ENCODE results near the gene ACIN1. TPM values are rescaled to one million over a fixed set of nuclear protein-coding genes. Genes with fewer than 3 reads are reported as not detected.

The ACIN1 gene
- total RNA-seq, 1 donor from 2014 or later: 64.6 TPM

DNA sequence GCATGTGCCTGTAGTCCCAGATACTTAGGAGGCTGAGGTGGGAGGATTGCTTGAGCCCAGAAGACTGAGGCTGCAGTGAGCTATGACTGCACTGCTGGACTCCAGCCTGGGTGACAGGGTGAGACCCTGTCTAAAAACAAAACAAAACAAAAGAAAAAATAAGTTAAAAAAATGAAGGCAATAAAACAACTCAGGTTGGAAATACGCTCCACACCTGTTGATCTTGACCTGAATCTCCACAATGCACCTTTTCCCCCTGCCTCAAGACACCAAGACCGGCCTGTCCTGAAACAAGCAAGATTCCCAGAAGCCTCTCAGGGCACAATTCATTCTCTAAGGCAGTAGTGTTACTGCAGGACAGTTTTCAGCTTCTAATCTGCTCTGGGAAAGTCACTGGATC is 44.9 kb upstream of the ACIN1 start:
- TF ChIP-seq, protein P1, sequence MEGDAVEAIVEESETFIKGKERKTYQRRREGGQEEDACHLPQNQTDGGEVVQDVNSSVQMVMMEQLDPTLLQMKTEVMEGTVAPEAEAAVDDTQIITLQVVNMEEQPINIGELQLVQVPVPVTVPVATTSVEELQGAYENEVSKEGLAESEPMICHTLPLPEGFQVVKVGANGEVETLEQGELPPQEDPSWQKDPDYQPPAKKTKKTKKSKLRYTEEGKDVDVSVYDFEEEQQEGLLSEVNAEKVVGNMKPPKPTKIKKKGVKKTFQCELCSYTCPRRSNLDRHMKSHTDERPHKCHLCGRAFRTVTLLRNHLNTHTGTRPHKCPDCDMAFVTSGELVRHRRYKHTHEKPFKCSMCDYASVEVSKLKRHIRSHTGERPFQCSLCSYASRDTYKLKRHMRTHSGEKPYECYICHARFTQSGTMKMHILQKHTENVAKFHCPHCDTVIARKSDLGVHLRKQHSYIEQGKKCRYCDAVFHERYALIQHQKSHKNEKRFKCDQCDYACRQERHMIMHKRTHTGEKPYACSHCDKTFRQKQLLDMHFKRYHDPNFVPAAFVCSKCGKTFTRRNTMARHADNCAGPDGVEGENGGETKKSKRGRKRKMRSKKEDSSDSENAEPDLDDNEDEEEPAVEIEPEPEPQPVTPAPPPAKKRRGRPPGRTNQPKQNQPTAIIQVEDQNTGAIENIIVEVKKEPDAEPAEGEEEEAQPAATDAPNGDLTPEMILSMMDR (IDR thresholded peaks at IDR 0.05; ENCODE audit: borderline replicate concordance): no peak
- Histone ChIP-seq H3K36me3 (peaks cover 14% of the 10 kb centered on the region), H3K27ac (replicated peaks) (no peak overlapping the region), H3K4me3 (no peak overlapping the region), H3K27me3 (ENCODE audit: low read depth) (no peaks in the 10 kb centered on the region), H3K4me1 (peaks cover 44% of the 10 kb centered on the region), H3K9me3 (replicated peaks) (no peaks in the 10 kb centered on the region)
- no peak for DNase-seq
- intact Hi-C loops (cut with micrococcal nuclease): no loop called here

DNA sequence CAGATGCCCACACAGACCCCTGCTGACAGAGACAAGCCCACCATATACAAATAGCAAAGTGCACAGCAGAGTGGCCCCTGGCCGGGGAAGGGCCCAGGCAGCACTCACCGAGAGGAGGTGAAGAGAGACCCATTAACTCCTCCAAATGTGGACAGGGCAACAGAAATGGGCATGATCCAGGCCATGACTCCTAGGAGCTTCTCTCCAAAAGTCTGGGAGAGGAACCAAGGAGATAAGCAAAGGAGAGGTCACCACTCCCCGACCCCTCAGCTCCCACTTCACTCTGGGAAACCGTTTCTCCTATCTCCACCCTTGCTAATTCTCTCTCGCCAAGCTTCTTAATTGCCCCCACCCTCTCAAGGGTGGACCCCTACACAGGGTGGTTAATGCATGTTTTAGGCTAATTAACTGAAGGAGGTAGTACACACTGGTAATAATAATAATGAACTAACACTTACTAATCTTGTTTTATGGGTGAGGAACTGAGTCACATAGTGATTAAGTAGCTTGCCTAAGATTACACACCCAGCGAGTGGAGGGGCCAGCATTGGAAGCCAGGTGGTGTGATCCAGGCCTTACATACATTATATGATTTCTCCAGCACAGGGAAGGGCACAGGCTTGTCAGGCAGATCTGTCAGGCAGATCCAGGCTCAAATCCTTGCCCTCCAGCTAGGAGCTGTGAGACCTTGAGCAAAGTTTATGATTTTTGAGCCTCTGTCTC is 43.0 kb upstream of the ACIN1 start:
- Histone ChIP-seq H3K27ac (replicated peaks) (peak overlapping the region; percentile 42), H3K9me3 (replicated peaks) (no peaks in the 10 kb centered on the region), H3K36me3 (peaks cover 14% of the 10 kb centered on the region), H3K4me1 (peaks cover 27% of the 10 kb centered on the region), H3K4me3 (no peak overlapping the region), H3K27me3 (ENCODE audit: low read depth) (no peaks in the 10 kb centered on the region)
- TF ChIP-seq, protein P1 (IDR thresholded peaks at IDR 0.05; ENCODE audit: borderline replicate concordance): no peak
- intact Hi-C loops (cut with micrococcal nuclease): no loop called here
- DNase-seq: no peak

DNA sequence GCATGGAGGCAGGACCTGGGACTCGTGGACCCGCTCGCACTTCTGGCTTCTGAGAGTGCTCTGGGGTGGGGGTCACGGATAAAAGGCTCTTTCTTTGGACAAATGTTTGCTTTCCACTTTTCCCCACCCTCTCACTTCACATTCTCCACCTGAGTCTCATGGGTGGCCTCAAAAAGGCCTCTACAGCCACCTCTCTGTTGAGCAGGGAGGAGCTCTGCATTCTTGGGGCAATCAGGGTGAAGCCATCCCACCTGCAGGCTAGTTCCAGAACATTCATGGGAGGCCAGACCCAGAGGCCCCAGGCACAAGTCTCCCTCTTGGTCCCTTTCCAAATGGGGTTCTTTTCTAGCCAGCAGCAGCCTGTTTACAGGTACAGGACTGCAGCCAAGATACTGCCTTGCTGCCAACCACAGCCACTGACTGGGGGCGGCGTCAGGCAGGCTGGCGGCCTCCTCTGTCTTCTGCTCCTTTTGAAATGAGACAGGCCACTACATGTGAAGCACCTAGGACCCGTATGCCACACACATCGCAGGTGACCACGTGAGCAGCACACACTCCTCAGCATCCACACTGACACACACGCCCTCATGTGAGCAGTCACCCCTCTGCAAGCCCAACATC is 42.4 kb upstream of the ACIN1 start:
- Histone ChIP-seq H3K27ac (replicated peaks) (peak overlapping the region; percentile 42), H3K27me3 (ENCODE audit: low read depth) (no peaks in the 10 kb centered on the region), H3K36me3 (peaks cover 14% of the 10 kb centered on the region), H3K4me3 (no peak overlapping the region), H3K4me1 (peaks cover 21% of the 10 kb centered on the region), H3K9me3 (replicated peaks) (no peaks in the 10 kb centered on the region)
- intact Hi-C loops (cut with micrococcal nuclease): no loop called here
- no peak for DNase-seq
- TF ChIP-seq, protein P1 (IDR thresholded peaks at IDR 0.05; ENCODE audit: borderline replicate concordance): no peak

DNA sequence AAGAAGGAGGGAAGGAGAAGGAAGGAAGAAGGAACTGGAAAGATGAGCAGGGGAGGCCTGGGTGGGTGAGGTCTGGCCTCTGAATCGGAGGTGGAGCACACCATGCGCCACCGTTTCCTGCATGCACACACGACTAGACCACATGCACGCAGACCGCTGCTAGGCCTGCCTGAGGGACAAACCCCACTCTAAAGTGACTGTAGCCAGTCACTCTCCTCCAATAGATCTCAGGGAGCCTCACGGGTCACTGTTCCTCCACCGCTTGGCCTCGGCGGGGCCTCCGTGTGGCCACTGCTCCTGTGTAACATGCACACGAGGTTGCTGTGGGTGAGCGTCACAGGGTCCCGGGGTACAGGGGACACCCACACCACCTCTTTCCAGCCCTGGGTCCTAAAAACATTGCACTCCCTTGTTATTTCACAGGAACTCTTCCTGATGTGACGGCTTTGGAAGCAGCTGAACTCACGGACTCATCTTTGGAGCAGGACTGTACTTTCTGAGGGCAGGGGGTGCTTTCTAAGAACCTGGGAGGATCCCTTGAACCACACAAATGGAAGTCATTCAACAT is 41.7 kb upstream of the ACIN1 start:
- no peak for DNase-seq
- Histone ChIP-seq H3K27ac (replicated peaks) (no peak overlapping the region), H3K4me3 (no peak overlapping the region), H3K4me1 (peaks cover 19% of the 10 kb centered on the region), H3K27me3 (ENCODE audit: low read depth) (no peaks in the 10 kb centered on the region), H3K36me3 (peaks cover 14% of the 10 kb centered on the region), H3K9me3 (replicated peaks) (no peaks in the 10 kb centered on the region)
- intact Hi-C loops (cut with micrococcal nuclease): no loop called here
- TF ChIP-seq, protein P1 (IDR thresholded peaks at IDR 0.05; ENCODE audit: borderline replicate concordance): no peak

DNA sequence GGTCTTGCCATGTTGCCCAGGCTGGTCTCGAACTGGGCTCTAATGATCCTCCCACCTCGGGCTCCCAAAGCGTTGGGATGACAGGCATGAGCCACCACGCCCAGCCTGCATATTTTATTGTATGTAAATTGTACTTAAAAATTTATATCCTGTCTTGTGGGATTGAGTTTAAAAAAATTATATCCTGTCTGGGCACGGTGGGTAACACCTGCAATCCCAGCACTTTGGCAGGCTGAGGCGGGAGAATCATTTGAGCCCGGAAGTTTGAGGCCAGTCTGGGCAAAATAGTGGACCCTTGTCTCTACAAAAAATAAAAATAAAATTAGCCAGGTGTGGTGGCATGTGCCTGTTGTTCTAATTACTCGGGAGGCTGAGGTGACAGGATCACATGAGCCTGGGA is 38.0 kb upstream of the ACIN1 start:
- TF ChIP-seq, protein P1 (IDR thresholded peaks at IDR 0.05; ENCODE audit: borderline replicate concordance): no peak
- Histone ChIP-seq H3K9me3 (replicated peaks) (no peaks in the 10 kb centered on the region), H3K36me3 (peaks cover 29% of the 10 kb centered on the region), H3K27ac (replicated peaks) (no peak overlapping the region), H3K4me3 (no peak overlapping the region), H3K4me1 (peaks cover 26% of the 10 kb centered on the region), H3K27me3 (ENCODE audit: low read depth) (no peaks in the 10 kb centered on the region)
- intact Hi-C loops (cut with micrococcal nuclease): no loop called here
- DNase-seq: no peak
